VCaP (cell line): ENCODE results near the gene ZNF823.
"Not testable (repeated sequence)": the region's sequence is repeated elsewhere in the genome, so short reads cannot be mapped to it uniquely, and the experiment has no call there.

Experiments
- H3K27ac ChIP-seq: fragments of 450-650 bp; 2 replicates; pipeline ENCODE4 v1.5.1; 2017
- CTCF ChIP-seq: fragments of 450-650 bp; conservative IDR thresholded peaks from 2 replicates; pipeline ENCODE4 v1.5.1; 2017; ENCODE audit warnings: mild to moderate bottlenecking, moderate library complexity

The ZNF823 gene

DNA sequence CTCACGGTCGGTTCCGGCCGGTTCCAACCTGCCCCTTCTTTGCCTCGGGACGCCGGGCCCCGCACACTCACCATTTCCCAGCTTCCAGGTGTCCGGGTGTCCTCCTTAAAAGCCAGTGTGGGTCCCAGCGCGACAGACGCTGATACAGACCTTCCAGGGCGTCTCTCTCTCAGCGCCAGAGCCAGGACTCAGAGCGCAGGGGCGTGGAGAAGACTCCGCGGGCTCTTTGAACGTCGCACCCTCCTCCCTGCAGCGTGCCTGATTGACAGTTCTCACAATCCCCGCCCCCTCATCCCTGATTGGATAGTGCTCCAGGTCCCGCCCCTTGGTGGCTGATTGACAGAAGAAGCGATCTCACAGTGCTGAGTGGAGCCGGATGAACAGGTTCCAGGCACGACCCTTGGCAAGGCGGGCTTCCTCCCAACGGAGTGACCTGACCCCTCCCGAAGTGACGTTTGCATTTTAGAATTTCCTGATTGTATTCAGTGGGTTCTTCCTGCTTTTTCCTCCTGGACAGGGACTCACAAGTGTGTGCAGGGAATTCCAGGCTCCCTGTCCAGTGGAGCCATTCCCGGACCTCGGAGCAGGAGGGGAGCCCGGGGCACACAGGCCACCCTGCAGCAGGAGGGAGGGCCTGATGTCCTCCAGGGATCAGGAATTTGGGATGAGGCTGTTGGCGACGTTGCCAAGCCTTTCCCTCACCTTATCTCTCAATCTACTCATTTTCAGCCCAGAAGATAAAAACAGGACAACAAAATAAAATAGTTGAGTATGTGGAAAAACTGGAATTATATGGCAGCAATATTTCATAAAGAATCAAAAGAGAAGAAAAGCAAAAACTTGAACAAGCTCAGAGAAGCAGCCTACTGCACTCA, at the start of gene ZNF823:
ZNF823 (minus strand) TSS at position 201 of the 875 bp plus-strand sequence; CDS start at position 74, 127 bp downstream.
- H3K27ac ChIP-seq = peak within 1 kb of the TSS; percentile 95
- no peak for TF ChIP-seq CTCF

GRCh38 chr19:11787536-11787935, 48.8 kb upstream of the ZNF823 start:
- no peak overlapping the region for H3K27ac ChIP-seq
- TF ChIP-seq CTCF = no peak

DNA sequence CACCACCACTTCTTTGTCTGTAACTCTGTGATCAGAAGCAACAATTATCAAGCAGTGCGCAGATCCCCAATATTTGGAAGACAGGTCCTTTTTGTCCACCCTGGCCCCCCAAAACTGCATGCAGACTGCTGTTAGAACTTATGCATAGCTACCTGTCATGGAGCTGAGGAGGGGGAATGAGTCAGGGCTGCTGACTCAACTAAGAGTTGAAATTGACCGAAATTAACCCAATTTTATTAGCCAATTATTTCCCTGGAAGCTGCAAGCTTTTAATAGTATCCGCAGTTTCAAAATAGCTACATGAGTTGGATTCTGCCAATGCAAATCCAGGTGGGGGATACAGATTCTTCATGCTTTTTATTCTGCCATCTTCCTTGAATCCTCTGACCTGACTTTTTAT, 45.6 kb upstream of the ZNF823 start:
- H3K27ac ChIP-seq = no peak overlapping the region
- TF ChIP-seq CTCF = no peak

GRCh38 chr19:11783767-11784166, 45.0 kb upstream of the ZNF823 start:
- H3K27ac ChIP-seq = no peak overlapping the region
- no peak for TF ChIP-seq CTCF

DNA sequence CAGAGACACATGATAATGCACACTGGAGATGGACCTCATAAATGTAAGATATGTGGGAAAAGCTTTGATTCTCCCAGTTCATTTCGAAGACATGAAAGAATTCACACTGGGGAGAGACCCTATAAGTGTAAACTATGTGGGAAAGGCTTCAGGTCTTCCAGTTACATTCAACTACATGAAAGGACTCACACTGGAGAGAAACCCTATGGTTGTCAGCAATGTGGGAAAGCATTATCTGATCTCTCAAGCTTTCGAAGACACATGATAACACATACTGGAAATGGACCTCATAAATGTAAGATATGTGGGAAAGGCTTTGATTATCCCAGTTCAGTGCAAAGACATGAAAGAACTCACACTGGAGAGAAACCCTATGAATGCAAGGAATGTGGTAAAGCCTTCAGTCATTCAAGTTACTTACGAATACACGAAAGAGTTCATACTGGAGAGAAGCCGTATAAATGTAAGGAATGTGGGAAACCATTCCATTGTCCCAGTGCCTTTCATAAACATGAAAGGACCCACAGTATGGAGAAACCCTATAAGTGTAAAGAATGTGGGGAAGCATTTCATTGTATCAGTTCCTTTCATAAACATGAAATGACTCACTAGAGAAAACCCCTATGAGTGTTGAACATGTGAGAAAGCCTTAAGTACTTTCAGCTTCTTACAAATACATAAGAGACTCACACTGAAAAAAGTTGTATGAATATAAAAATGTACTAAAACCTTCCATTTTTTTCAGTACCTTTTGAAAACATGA, 42.7 kb upstream of the ZNF823 start:
- H3K27ac ChIP-seq = no peak overlapping the region

DNA sequence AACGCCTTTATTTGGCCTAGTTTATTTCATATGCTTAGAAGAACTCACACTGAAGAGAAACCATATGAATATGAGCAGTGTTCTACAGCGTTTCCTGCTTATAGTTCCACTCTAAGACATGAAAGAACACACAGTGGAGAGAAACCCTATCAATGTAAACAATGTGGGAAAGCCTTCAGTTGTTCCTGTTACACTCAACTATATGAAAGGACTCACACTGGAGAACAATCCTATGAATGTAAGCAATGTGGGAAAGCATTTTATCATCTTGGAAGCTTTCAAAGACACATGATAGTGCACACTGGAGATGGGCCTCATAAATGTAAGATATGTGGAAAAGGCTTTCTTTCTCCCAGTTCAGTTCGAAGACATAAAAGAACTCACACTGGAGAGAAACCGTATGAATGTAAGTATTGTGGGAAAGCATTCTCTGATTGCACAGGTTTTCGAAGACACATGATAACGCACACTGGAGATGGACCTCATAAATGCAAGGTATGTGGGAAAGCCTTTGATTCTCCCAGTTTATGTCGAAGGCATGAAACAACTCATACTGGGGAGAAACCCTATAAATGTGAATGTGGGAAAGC, 41.8 kb upstream of the ZNF823 start:
- no peak for TF ChIP-seq CTCF
- H3K27ac ChIP-seq = no peak overlapping the region

More for the DNA sequence above, 42.7 kb upstream of the ZNF823 start:
- no peak for TF ChIP-seq CTCF

DNA sequence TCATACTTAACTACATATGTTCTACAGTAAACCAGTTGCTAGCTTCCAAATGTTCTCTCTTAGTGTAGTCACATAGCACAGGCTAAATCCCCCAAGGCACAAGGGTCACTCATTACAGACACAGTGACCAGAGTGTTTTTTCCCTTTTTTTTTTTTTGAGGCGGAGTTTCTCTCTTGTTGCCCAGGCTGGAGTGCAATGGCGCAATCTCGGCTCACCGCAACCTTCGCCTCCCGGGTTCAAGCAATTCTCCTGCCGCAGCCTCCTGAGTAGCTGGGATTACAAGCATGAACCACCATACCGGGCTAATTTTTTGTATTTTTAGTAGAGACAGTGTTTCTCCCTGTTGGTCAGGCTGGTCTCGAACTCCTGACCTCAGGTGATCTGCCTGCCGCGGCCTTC, 37.9 kb upstream of the ZNF823 start:
- H3K27ac ChIP-seq = not testable (repeated sequence)
